Inflammatory macrophage treated with lipopolysaccharide for 1 hour (primary cell): ENCODE results near the gene TRMT61A.

ENCODE experiments used
- DNase-seq, 2 donors: peaks; one replicate each; pipeline ENCODE4 v3.0.0-alpha.2; 2020 to 2022

Gene TRMT61A

DNA sequence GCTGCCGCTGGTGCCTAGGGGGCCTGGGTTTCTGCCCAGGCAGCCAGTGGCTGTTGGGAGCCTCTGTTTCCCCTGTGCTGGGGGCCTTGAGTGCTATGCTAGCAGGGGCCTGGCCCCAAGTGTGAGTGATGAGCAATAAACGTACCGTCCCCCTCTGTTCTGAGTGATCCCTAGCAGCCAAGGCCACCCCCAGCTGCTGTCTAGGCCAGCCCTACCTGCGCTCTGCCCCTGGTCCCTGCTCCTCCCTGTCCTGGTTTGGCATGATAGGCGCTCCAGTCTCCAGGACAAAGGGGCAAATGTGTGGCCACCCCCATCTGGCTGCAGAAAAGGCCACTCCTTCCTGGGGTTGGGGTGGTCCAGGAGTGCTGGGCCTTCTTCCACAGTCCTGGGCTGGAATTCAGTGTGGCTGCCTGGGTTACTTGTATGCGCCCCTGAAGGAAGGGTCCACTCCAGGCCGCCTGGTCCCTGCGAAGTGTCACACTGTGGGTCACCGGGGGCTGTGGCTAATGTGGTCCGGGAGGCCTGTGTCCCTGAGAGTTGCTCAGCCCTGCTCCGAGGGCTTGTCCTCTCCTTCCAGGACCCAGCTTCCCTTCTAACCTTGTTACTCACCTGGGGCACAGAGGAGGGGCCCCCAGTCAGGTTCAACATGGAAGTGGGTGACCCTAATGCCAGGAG is 7.0 kb downstream of the TRMT61A start:
- DNase-seq = no peak

DNA sequence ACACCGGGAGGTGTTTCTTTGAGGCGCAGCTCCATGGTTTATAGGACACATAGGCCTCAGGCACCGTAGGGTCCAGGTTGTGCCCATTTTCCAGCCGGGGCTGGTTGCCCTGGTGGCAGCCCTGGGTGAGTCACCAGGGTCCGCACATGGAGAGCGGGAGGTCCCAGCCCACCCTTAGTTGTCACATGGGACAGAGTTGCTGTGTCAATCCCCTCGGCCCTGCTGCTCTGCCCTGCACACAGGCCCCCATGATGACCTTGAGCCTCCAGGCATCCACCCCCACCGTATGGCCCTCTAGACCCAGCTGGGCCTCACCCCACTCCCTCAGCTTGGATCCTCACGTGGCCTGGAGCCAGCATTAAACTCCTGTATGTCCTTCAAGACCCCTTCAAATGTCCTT is 7.7 kb downstream of the TRMT61A start:
- DNase-seq = no peak

GRCh38 chr14:103537175-103537990 is 8.4 kb downstream of the TRMT61A start:
- peak; percentile 25 to 80 for DNase-seq

GRCh38 chr14:103538291-103539055 is 9.5 kb downstream of the TRMT61A start:
- DNase-seq = no peak

GRCh38 chr14:103539056-103539825 is 10.2 kb downstream of the TRMT61A start:
- no peak for DNase-seq

DNA sequence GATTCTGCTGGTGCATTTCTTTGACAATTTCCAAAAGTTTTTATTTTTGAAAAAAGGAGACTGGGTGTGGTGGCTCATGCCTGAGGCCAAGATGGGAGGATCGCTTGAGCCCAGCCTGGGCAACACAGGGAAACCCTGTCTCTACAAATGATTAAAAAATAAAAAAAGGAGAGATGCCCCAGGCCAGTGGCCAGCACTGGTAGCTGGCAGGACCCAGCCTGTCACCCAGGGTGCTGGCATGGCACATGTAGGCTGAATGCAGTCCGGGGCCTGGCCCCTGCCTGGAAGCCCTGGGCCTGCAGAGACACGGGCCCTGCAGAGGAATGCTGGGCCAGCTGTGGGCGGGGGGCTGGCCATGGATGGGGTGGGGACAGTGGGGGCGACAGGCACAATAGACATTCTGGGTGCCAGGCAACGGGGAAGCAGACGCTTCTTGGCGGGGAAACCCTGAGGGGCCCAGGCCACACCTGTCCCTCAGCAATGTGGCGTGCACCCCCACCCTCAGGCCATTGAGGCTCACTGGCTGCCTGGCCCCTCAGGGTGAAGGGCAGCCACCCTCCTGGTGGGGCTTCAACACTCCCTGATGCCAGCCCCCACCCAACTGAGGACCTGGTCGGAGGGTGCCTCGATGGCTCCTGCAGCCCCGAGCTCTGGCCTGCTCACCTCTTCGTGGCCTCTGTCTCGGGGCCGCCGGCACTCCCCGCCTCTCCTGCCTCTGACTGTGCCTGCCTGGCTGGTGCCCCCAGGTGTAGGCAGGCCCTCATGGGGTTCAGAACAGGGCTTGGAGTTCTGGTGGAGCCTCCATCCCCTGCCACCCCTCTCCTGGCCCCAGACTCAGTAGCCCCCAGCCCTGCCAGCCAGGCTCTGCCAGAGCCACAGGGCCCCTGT is 12.1 kb downstream of the TRMT61A start:
- no peak for DNase-seq

DNA sequence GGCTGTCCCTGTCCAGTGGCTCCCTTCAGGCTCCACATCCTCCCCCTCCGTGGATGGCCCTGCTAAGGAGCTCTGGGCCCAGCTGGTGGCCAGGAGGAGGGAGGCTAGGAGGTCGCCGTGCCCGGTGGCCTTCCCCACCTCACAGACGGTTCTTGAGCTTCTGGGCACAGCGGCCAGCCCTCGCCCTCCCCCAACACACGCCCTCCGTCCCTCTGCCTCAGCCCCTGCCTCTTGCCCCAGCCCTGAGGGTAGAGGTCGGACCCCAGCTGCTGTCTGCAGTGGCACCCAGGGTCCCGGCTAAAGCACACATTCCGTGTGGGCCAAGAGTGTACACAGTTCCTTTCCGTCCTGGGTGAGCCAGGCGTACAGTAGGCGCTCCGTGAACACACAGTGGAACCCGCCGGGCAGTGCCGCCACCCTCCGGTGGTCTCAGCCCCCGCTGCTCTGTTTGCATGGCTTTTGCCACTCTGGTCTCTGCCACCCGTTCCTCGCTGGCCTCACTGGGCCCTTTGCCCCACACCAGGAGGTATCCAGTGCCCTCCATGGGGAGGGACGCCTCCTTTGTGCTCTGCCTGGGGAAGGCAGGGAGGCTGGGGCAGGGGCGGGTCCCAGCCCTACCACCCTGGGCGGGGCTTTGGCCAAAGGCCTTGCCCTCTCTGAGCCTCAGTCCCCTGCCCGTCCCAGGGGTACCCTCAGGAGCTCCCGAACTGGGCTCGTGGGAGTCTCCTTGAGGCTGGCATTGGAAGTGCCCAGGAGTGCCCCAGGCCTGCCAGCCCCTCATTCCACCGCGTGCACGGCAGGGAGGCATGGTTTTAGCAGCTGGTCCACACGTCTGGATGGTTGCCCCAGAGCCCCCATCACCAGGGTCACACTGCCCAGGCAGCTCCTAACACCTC is 13.0 kb downstream of the TRMT61A start:
- no peak for DNase-seq

GRCh38 chr14:103542605-103543088 is 13.7 kb downstream of the TRMT61A start:
- DNase-seq = no peak

- no peak for DNase-seq
Measured at GRCh38 chr14:103543140-103543539, 14.1 kb downstream of the TRMT61A start.

DNA sequence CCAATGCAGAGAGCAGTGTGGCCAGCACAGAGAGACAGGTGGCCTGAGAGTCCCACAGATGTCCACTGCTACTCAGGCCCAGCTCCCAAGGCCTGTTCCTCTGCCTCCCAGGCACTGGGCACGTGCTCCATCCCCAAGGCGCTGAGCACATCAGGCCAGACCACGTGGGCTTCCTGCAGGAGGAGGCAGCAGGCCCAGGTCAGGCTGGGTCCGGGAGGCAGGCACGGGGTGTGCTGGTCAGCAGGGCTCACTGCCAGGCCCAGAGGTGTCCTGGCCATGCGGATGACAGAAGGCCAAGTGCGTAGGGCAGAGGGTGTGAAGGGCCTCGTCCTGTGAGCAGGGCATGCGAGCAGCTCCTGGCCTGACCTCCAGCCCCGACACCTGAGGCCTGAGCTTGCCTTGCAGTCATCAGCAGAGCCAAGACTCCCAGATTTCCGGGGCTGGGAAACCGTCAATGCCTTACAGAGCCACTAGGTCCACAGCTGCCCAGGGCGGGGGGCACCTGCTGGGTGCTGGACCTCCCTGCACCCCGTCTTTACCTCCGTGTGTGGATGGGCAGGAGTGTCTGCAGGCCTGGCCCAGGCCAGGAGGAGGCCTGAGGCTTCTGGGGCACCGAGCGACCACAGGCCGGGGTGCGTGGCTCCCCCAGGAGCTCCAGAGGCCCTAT is 14.9 kb downstream of the TRMT61A start:
- no peak for DNase-seq

GRCh38 chr14:103544388-103545218 is 15.6 kb downstream of the TRMT61A start:
- DNase-seq = no peak

DNA sequence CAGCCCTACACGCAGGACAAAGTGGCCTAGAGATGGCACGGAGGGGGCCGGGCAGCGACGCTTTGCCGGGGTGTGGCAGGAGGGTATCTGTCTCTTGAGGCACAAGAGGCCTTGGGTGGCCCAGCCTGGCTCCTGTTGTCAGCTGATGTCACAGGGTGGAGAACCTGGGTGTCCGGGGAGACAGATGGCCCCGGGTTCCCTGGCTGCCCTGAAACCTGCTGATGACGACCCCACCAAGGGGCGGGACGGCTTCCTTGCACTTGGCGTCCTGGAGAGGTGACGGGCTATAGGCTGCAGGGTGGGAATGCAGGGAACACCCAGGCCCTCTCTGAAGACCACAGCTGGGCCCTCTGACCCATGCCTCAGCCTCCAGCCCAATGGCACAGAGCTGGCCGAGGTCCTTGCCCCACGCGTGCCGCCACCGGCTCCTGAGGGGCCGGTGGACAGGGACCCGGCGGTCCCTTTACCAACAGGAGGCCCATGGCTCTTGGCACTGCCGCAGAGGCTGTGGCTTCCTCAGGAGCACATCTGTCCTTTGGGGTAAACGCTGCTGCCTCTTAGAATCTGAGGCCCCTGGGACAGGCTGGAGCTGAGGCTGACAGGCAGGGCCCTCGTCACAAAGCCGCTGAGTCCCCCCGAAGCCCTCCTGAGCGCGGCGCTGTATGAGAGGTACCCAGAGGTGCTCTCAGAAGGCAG is 16.4 kb downstream of the TRMT61A start:
- no peak for DNase-seq

DNA sequence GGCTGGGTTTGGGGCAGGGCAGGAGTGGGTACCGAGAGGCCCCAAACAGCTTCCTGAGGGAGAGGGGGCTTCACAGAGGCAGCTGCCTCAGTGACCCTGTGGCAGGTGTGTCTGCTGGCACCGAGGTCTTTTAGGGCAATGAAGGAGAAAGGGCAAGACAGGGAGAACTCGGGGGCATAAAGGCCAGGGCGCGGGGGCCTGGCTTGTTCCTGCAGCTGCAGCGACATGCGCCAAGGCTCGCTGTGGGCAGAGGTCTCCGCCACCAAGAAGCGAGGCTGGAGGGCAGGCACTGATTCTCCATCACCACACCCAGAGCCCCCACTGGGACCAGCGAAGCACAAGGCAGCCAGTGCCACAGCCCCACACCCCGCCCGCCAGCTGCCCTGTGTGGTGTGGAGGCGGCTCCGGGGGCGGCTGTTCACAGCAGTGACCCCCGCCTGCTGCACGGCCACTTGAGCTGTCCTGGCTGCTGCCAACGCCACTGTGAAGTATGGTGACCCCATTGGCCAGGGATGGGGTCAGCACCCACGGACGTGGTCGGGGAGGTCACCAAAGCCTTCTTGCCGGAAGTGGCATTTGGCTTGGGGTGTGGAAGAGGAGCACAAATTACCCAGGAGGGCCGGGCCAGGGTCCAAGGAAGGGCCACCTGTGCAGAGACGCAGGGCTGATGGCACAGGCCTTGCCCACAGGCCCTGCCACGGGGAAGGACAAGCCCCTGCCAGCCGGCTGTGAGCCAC is 17.1 kb downstream of the TRMT61A start:
- no peak for DNase-seq

GRCh38 chr14:103546652-103547454 is 17.9 kb downstream of the TRMT61A start:
- DNase-seq = peak in 1 of 2 donors; percentile 66

- no peak for DNase-seq
Measured at GRCh38 chr14:103547455-103547940, 18.5 kb downstream of the TRMT61A start.

DNA sequence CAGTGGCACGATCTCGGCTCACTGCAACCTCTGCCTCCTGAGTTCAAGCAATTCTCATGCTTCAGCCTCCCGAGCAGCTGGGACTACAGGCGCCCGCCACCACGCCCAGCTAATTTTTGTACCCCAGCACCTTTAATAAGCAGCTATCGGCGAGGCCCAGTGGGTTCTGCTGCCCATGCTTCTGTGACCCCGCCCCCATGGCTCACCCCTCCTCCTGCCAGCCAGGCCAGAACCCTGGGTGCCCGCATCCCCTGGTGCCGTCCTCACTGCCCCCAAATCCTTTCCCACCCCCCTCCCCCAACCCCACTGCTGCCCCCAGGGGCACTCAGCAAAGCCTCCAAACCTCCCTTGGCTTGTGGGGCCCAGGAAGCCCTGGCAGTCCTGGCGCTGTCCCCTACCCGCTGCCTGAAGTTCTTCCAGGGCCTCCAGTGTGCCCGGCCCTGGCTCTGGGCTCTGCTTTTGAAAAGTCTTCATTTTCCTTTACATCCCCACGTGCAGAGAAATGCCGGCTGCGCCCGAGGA is 19.0 kb downstream of the TRMT61A start:
- DNase-seq = no peak
